ENCODE data around the gene LSM14A. TPM values are rescaled to one million over a fixed set of nuclear protein-coding genes. Genes with fewer than 3 reads are reported as not detected.

The LSM14A gene
- total and polyA plus RNA-seq, 2 donors (not counting 1 experiment from before 2014, with no cell fraction given) = 82.2 to 97.8 TPM

DNA sequence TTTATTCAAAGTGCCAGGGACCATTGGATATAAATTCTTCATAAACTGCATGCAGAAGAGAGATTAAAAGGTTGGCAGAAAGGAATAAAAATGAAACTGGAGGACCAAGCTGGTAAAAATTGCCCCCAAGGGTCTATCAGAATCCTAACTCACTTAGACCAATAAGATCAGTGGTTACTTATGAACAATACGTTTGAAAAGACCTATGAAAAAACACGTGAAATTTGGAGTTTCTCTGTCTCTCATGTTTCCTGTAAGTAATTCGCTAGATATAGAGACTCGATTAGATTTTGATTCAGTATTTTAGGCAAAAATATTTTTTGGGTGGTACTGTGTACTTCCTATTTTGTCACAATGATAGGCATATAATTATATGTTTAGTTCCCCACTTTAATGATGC is 104.9 kb downstream of the LSM14A start:
- Histone ChIP-seq H3K79me2 (ENCODE audit: control insufficient read depth, insufficient read depth, low read length) (peaks cover 7% of the 10 kb centered on the region), H3K4me1 (ENCODE audit: control insufficient read depth, extremely low read depth, insufficient read depth, low read length) (peaks cover 13% of the 10 kb centered on the region), H3K4me3 (replicated peaks in 1 of 4; ENCODE audit: control extremely low read depth in 1 of 4, insufficient read depth in 1 of 4, low read depth in 3 of 4, low read length in 4 of 4) (no peak overlapping the region), H2AFZ (ENCODE audit: low read length) (no peak overlapping the region), H3K27me3 (ENCODE audit: control insufficient read depth, insufficient read depth, low read length) (no peaks in the 10 kb centered on the region), H3K27ac (ENCODE audit: insufficient read depth, low read length) (no peak overlapping the region), H3K9ac (ENCODE audit: insufficient read depth, low read length) (no peak overlapping the region), H3K36me3 (ENCODE audit: control insufficient read depth, insufficient read depth, low read length) (no peaks in the 10 kb centered on the region), H4K20me1 (ENCODE audit: control insufficient read depth, extremely low read depth, insufficient read depth, low read length) (no peaks in the 10 kb centered on the region), H3K9me3 (ENCODE audit: control insufficient read depth, insufficient read depth, low read depth, low read length) (no peaks in the 10 kb centered on the region), H3K4me2 (ENCODE audit: extremely low read depth, insufficient read depth, low read length) (no peak overlapping the region)
- DNase-seq (ENCODE audit: low read depth in 2 of 2) = no peak
- TF ChIP-seq EZH2 (IDR thresholded peaks at IDR 0.05; ENCODE audit: low read length, missing control alignments) = no peak
- TF ChIP-seq, protein P1, sequence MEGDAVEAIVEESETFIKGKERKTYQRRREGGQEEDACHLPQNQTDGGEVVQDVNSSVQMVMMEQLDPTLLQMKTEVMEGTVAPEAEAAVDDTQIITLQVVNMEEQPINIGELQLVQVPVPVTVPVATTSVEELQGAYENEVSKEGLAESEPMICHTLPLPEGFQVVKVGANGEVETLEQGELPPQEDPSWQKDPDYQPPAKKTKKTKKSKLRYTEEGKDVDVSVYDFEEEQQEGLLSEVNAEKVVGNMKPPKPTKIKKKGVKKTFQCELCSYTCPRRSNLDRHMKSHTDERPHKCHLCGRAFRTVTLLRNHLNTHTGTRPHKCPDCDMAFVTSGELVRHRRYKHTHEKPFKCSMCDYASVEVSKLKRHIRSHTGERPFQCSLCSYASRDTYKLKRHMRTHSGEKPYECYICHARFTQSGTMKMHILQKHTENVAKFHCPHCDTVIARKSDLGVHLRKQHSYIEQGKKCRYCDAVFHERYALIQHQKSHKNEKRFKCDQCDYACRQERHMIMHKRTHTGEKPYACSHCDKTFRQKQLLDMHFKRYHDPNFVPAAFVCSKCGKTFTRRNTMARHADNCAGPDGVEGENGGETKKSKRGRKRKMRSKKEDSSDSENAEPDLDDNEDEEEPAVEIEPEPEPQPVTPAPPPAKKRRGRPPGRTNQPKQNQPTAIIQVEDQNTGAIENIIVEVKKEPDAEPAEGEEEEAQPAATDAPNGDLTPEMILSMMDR (conservative IDR thresholded peaks at IDR 0.05 in 1 of 2, IDR thresholded peaks at IDR 0.05 in 1 of 2; ENCODE audit: low read depth in 1 of 2, low read length in 2 of 2) = no peak

DNA sequence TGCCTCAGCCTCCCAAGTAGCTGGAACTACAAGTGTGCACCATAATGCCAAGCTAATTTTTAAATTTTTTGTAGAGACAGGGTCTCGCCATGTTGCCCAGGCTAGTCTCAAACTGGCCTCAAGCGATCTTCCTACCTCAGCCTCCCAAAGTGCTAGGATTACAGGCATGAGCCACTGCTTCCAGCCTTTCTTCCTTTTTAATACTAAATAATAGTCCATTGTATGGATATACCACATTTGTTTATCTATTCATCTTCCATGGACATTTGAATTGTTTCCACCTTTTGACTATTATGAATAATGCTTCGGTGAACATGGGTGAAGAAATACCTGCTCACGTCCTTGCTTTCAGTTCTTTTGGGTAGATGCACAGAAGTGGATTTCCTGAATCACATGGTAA is 106.5 kb downstream of the LSM14A start:
- no peak overlapping the region for H3K4me2 ChIP-seq (ENCODE audit: extremely low read depth, insufficient read depth, low read length)
- no peak overlapping the region for H3K4me3 ChIP-seq (replicated peaks in 1 of 4; ENCODE audit: control extremely low read depth in 1 of 4, insufficient read depth in 1 of 4, low read depth in 3 of 4, low read length in 4 of 4)
- no peaks in the 10 kb centered on the region for H3K27me3 ChIP-seq (ENCODE audit: control insufficient read depth, insufficient read depth, low read length)
- H4K20me1 ChIP-seq (ENCODE audit: control insufficient read depth, extremely low read depth, insufficient read depth, low read length) = no peaks in the 10 kb centered on the region
- H3K4me1 ChIP-seq (ENCODE audit: control insufficient read depth, extremely low read depth, insufficient read depth, low read length) = peaks cover 7% of the 10 kb centered on the region
- TF ChIP-seq EZH2 (IDR thresholded peaks at IDR 0.05; ENCODE audit: low read length, missing control alignments) = no peak
- TF ChIP-seq, protein P1 (conservative IDR thresholded peaks at IDR 0.05 in 1 of 2, IDR thresholded peaks at IDR 0.05 in 1 of 2; ENCODE audit: low read depth in 1 of 2, low read length in 2 of 2) = no peak
- H3K79me2 ChIP-seq (ENCODE audit: control insufficient read depth, insufficient read depth, low read length) = peaks cover 2% of the 10 kb centered on the region
- no peaks in the 10 kb centered on the region for H3K9me3 ChIP-seq (ENCODE audit: control insufficient read depth, insufficient read depth, low read depth, low read length)
- H3K27ac ChIP-seq (ENCODE audit: insufficient read depth, low read length) = no peak overlapping the region
- no peak overlapping the region for H2AFZ ChIP-seq (ENCODE audit: low read length)
- DNase-seq (ENCODE audit: low read depth in 2 of 2) = no peak
- H3K9ac ChIP-seq (ENCODE audit: insufficient read depth, low read length) = no peak overlapping the region
- H3K36me3 ChIP-seq (ENCODE audit: control insufficient read depth, insufficient read depth, low read length) = no peaks in the 10 kb centered on the region

Other genes starting within 250 kb of the LSM14A start
- 8.5 and 10.9 TPM in 2 replicates for gene GARRE1, start 82.0 kb downstream of the LSM14A start, total RNA-seq
- gene GARRE1, start 82.0 kb downstream of the LSM14A start, polyA plus RNA-seq = 7.2 and 8.0 TPM in 2 replicates
- 87.6 and 112 TPM in 2 replicates for gene GPI, start 192.7 kb downstream of the LSM14A start, total RNA-seq
- gene GPI, start 192.7 kb downstream of the LSM14A start, polyA plus RNA-seq = 172 and 173 TPM in 2 replicates
- gene PDCD2L, start 231.9 kb downstream of the LSM14A start, total RNA-seq = 11.6 and 12.2 TPM in 2 replicates
- 8.9 and 14.7 TPM in 2 replicates for gene PDCD2L, start 231.9 kb downstream of the LSM14A start, polyA plus RNA-seq